PC-3 (cell line): ENCODE measurements around the gene PCED1B. TPM values are rescaled to one million over a fixed set of nuclear protein-coding genes. Genes with fewer than 3 reads are reported as not detected.
"Not testable (repeated sequence)": the region's sequence is repeated elsewhere in the genome, so short reads cannot be mapped to it uniquely, and the experiment has no call there.

Experiments used
- ATAC-seq: fragments of 200-7000 bp; cut with Tn5 transposase; 2 replicates; pipeline ENCODE4 v1.9.1; 2020; ENCODE audit warnings: mild to moderate bottlenecking, moderate library complexity
- BruUV-seq: library from RNA; stranded (reverse); fragments of 400-500 nt; replicated peaks from 2 replicates; lab custom pipeline; 2021; lab: Mats Ljungman, UMichigan
- CTCF ChIA-PET: fragments of 300-600 bp; sonication (Branson Sonifier 250); formaldehyde crosslinking; loops from one replicate; lab custom pipeline; 2022; ENCODE audit warnings: antibody characterized with exemption; lab: Charles Lee
- POLR2A ChIA-PET: fragments of 300-600 bp; sonication (Branson Sonifier 250); formaldehyde crosslinking; loops from one replicate; lab custom pipeline; 2022; ENCODE audit warnings: antibody characterized with exemption; ENCODE audit not compliant: unreplicated experiment; lab: Charles Lee
- DNase-seq: peaks from one replicate; pipeline ENCODE4 v3.0.0-alpha.2; 2015
- H2AFZ ChIP-seq: fragments of 300-600 bp; sonication (generic); 2 replicates; pipeline ENCODE4 v1.6.0; 2016; ENCODE audit warnings: antibody characterized with exemption, low read length
- H3F3A ChIP-seq: fragments of 300-600 bp; sonication (generic); one replicate; pipeline ENCODE4 v1.6.0; 2017; ENCODE audit warnings: antibody characterized with exemption, low read length, control low read depth, mild to moderate bottlenecking; ENCODE audit not compliant: unreplicated experiment
- H3K27ac ChIP-seq: fragments of 300-600 bp; sonication (generic); 2 replicates; pipeline ENCODE4 v1.5.1; 2016; ENCODE audit warnings: mild to moderate bottlenecking, low read length
- H3K27me3 ChIP-seq: fragments of 300-600 bp; sonication (generic); 2 replicates; pipeline ENCODE4 v1.6.1; 2016; ENCODE audit warnings: low read length, mixed read lengths
- H3K36me3 ChIP-seq: fragments of 300-600 bp; sonication (generic); 2 replicates; pipeline ENCODE4 v1.6.1; 2016; ENCODE audit warnings: low read depth, mixed run types, low read length, mixed read lengths
- H3K4me1 ChIP-seq: fragments of 300-600 bp; sonication (generic); 2 replicates; pipeline ENCODE4 v1.5.1; 2016; ENCODE audit warnings: low read length; ENCODE audit not compliant: insufficient read depth
- H3K4me2 ChIP-seq: fragments of 300-600 bp; sonication (generic); 2 replicates; pipeline ENCODE4 v1.6.0; 2016; ENCODE audit warnings: low read length
- H3K4me3 ChIP-seq: fragments of 300-600 bp; sonication (generic); 2 replicates; pipeline ENCODE4 v1.5.1; 2016; ENCODE audit warnings: mild to moderate bottlenecking, low read length, mixed read lengths
- H3K79me2 ChIP-seq: fragments of 300-600 bp; sonication (generic); 2 replicates; pipeline ENCODE4 v1.6.1; 2017; ENCODE audit warnings: low read length, mixed read lengths
- H3K9ac ChIP-seq: fragments of 300-600 bp; sonication (generic); 2 replicates; pipeline ENCODE4 v1.6.0; 2016; ENCODE audit warnings: mild to moderate bottlenecking, low read length
- H3K9me2 ChIP-seq: fragments of 300-600 bp; sonication (generic); replicated peaks from 2 replicates; pipeline ENCODE4 v1.6.1; 2016; ENCODE audit warnings: mixed run types, low read length, mixed read lengths
- H3K9me3 ChIP-seq: fragments of 300-600 bp; sonication (generic); 2 replicates; pipeline ENCODE4 v1.6.1; 2016; ENCODE audit warnings: low read length, mixed read lengths
- H4K20me1 ChIP-seq: fragments of 300-600 bp; sonication (generic); 2 replicates; pipeline ENCODE4 v1.6.1; 2016; ENCODE audit warnings: low read length, mixed read lengths
- CTCF ChIP-seq: fragments of 300-600 bp; sonication (generic); conservative IDR thresholded peaks from 2 replicates; pipeline ENCODE4 v1.5.1; 2017; ENCODE audit warnings: antibody characterized with exemption, low read depth, mild to moderate bottlenecking, low read length
- EZH2 ChIP-seq: fragments of 300-600 bp; sonication (generic); IDR thresholded peaks from one replicate; pipeline ENCODE4 v1.6.1; 2017; ENCODE audit warnings: antibody characterized with exemption, mild to moderate bottlenecking, low read length; ENCODE audit not compliant: unreplicated experiment
- EZH2phosphoT487 ChIP-seq: fragments of 300-600 bp; sonication (generic); IDR thresholded peaks from 2 replicates; pipeline ENCODE4 v1.6.1; 2018; ENCODE audit warnings: mild to moderate bottlenecking, antibody characterized with exemption, low read length, borderline replicate concordance
- intact Hi-C: fragments of 100-400 bp; cut with micrococcal nuclease; formaldehyde crosslinking; loops from 2 replicates; pipeline ENCODE4 v1.9.0; 2023
- total RNA-seq: library from RNA; depleted of rRNA; stranded (reverse); fragments of >200 nt; gene quantifications from 2 replicates; pipeline ENCODE4 v1.2.3, GENCODE V29; 2014

The PCED1B gene
- total RNA-seq, 1 experiment from 2014 or later: 1.0 TPM

GRCh38 chr12:47194501-47194900, 115.1 kb downstream of the PCED1B start:
- ChIA-PET POLR2A (no interaction called here), CTCF (no interaction called here)
- TF ChIP-seq CTCF: no peak
- no peak for TF ChIP-seq EZH2
- TF ChIP-seq EZH2phosphoT487: no peak
- Histone ChIP-seq H3K9me3 (no peaks in the 10 kb centered on the region), H3K4me2 (no peak overlapping the region), H2AFZ (no peak overlapping the region), H3K27ac (no peak overlapping the region), H3F3A (no peaks in the 10 kb centered on the region), H3K4me3 (no peak overlapping the region), H3K4me1 (peaks cover 9% of the 10 kb centered on the region), H3K27me3 (no peaks in the 10 kb centered on the region), H3K9ac (no peak overlapping the region), H4K20me1 (no peaks in the 10 kb centered on the region), H3K79me2 (no peaks in the 10 kb centered on the region), H3K9me2 (no peaks in the 10 kb centered on the region), H3K36me3 (no peaks in the 10 kb centered on the region)
- no peak for DNase-seq
- no peak for ATAC-seq
- intact Hi-C loops: no loop called here
- no TSS peak for BruUV-seq

DNA sequence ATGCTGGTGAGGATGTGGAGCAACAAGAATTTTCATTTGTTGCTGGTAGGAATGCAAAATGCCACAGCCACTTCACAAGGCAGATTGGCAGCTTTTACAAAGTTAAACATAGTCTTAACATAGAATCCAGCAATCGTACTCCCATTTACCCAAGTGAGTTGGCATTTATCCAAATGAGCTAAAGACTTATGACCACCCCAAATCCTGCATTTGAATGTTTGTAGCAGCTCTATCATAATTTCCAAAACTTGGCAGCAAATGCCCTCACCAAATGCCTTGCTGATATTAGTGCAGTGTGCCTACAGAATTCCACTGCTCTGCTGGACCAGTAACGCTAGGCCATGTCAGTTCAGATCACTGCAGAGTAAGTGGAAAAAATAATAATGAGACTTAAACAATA, 121.0 kb downstream of the PCED1B start:
- no peaks in the 10 kb centered on the region for H4K20me1 ChIP-seq
- H3F3A ChIP-seq: no peaks in the 10 kb centered on the region
- H3K4me1 ChIP-seq: no peaks in the 10 kb centered on the region
- no peaks in the 10 kb centered on the region for H3K36me3 ChIP-seq
- no peak for TF ChIP-seq EZH2phosphoT487
- no peak for TF ChIP-seq EZH2
- no peak for TF ChIP-seq CTCF
- H3K4me2 ChIP-seq: no peak overlapping the region
- no peaks in the 10 kb centered on the region for H3K79me2 ChIP-seq
- no peak overlapping the region for H3K27ac ChIP-seq
- BruUV-seq: no TSS peak
- CTCF ChIA-PET: no interaction called here
- H3K4me3 ChIP-seq: no peak overlapping the region
- no peak overlapping the region for H2AFZ ChIP-seq
- no peak overlapping the region for H3K9ac ChIP-seq
- H3K9me2 ChIP-seq: no peaks in the 10 kb centered on the region
- no peaks in the 10 kb centered on the region for H3K27me3 ChIP-seq
- H3K9me3 ChIP-seq: no peaks in the 10 kb centered on the region
- intact Hi-C loops: no loop called here
- POLR2A ChIA-PET: no interaction called here
- ATAC-seq: no peak
- DNase-seq: no peak

GRCh38 chr12:47201190-47201589, 121.8 kb downstream of the PCED1B start:
- H3K4me3 ChIP-seq, DNase-seq, H3K79me2 ChIP-seq, ATAC-seq, intact Hi-C loops, BruUV-seq, H2AFZ ChIP-seq, POLR2A ChIA-PET, H4K20me1 ChIP-seq, H3K27me3 ChIP-seq, H3K4me1 ChIP-seq, H3K4me2 ChIP-seq, H3K27ac ChIP-seq, H3K9me2 ChIP-seq, H3F3A ChIP-seq, H3K9me3 ChIP-seq, H3K36me3 ChIP-seq, H3K9ac ChIP-seq: not testable (repeated sequence)
- CTCF ChIA-PET: interaction anchor here (0.6 kb wide), 1 partner anchor 489 kb away, joined by 6 read pairs; no protein-coding TSS in a partner anchor
